IgD-negative memory B cell (primary cell): ENCODE data around the gene KLHL4. TPM values are rescaled to one million over a fixed set of nuclear protein-coding genes. Genes with fewer than 3 reads are reported as not detected.
"Not testable (repeated sequence)": the region's sequence is repeated elsewhere in the genome, so short reads cannot be mapped to it uniquely, and the experiment has no call there.

Experiments used
- H3K27ac Mint-ChIP-seq, 3 donors: one replicate each; pipeline ENCODE4 v1.8.0; 2020 to 2022; ENCODE audit warnings: mild to moderate bottlenecking in 3 of 3, mixed read lengths in 3 of 3, moderate library complexity in 1 of 3
- H3K27me3 Mint-ChIP-seq: one replicate; pipeline ENCODE4 v1.8.0; 2021; ENCODE audit warnings: mixed read lengths
- H3K36me3 Mint-ChIP-seq: one replicate; pipeline ENCODE4 v1.8.0; 2020; ENCODE audit warnings: mild to moderate bottlenecking, mixed read lengths
- H3K4me1 Mint-ChIP-seq, 3 donors: one replicate each; pipeline ENCODE4 v1.8.0; 2020 to 2022; ENCODE audit warnings: mixed read lengths in 3 of 3, mild to moderate bottlenecking in 1 of 3
- H3K4me3 Mint-ChIP-seq, 4 donors: one replicate each; pipeline ENCODE4 v1.8.0; 2020 to 2022; ENCODE audit warnings: mild to moderate bottlenecking in 4 of 4, mixed read lengths in 4 of 4, moderate library complexity in 3 of 4
- H3K9me3 Mint-ChIP-seq, 3 donors: one replicate each; pipeline ENCODE4 v1.8.0; 2020 to 2021; ENCODE audit warnings: mixed read lengths in 3 of 3, mild to moderate bottlenecking in 1 of 3
- polyA plus RNA-seq: library from polyadenylated mRNA; unstranded; fragments of 300-500 nt; fragmentation: Illumina TruSeq; gene quantifications from one replicate; pipeline ENCODE4 v1.2.3, GENCODE V29; 2021

The KLHL4 gene
- polyA plus RNA-seq: not detected

GRCh38 chrX:87517571-87518141, at the start of gene KLHL4:
Gene KLHL4, plus strand, starts transcription at chrX:87517802. Its CDS starts 92 bp downstream, at chrX:87517894.
- Mint-ChIP-seq H3K27me3 (no peaks in the 10 kb centered on the region), H3K4me3 (no peak within 1 kb of the TSS), H3K27ac (no peak within 1 kb of the TSS), H3K9me3 (no peaks in the 10 kb centered on the region), H3K36me3 (no peaks in the 10 kb centered on the region), H3K4me1 (no peaks in the 10 kb centered on the region)

- Mint-ChIP-seq H3K4me1 (no peaks in the 10 kb centered on the region), H3K27ac (no peak overlapping the region), H3K27me3 (no peaks in the 10 kb centered on the region)
These were observed 48.7 kb upstream of the KLHL4 start for GRCh38 chrX:87468941-87469340.

GRCh38 chrX:87475793-87476192, 41.8 kb upstream of the KLHL4 start:
- Mint-ChIP-seq H3K27me3 (no peaks in the 10 kb centered on the region), H3K9me3 (peaks cover 0 to 3% (median 2%) of the 10 kb centered on the region in 3 donors), H3K27ac (no peak overlapping the region), H3K4me1 (no peaks in the 10 kb centered on the region), H3K4me3 (no peak overlapping the region), H3K36me3 (no peaks in the 10 kb centered on the region)

More at GRCh38 chrX:87468941-87469340, 48.7 kb upstream of the KLHL4 start:
- H3K4me3 Mint-ChIP-seq: no peak overlapping the region
- H3K36me3 Mint-ChIP-seq: no peaks in the 10 kb centered on the region
- H3K9me3 Mint-ChIP-seq: peaks cover 0 to 3% (median 3%) of the 10 kb centered on the region in 3 donors

GRCh38 chrX:87478703-87479102, 38.9 kb upstream of the KLHL4 start:
- H3K4me3 Mint-ChIP-seq, H3K9me3 Mint-ChIP-seq, H3K27me3 Mint-ChIP-seq, H3K36me3 Mint-ChIP-seq, H3K4me1 Mint-ChIP-seq, H3K27ac Mint-ChIP-seq: not testable (repeated sequence)

- H3K4me3 Mint-ChIP-seq: no peak overlapping the region
- H3K27ac Mint-ChIP-seq: no peak overlapping the region
- no peaks in the 10 kb centered on the region for H3K4me1 Mint-ChIP-seq
- H3K36me3 Mint-ChIP-seq: no peaks in the 10 kb centered on the region
- H3K9me3 Mint-ChIP-seq: no peaks in the 10 kb centered on the region
- H3K27me3 Mint-ChIP-seq: no peaks in the 10 kb centered on the region
These were observed 28.5 kb upstream of the KLHL4 start for GRCh38 chrX:87489071-87489470.

- H3K27me3 Mint-ChIP-seq: no peaks in the 10 kb centered on the region
- peaks cover 0 to 2% (median 0%) of the 10 kb centered on the region in 3 donors for H3K9me3 Mint-ChIP-seq
- no peak overlapping the region for H3K4me3 Mint-ChIP-seq
- H3K4me1 Mint-ChIP-seq: no peaks in the 10 kb centered on the region
- no peaks in the 10 kb centered on the region for H3K36me3 Mint-ChIP-seq
- no peak overlapping the region for H3K27ac Mint-ChIP-seq
These were observed 1.8 kb upstream of the KLHL4 start for GRCh38 chrX:87515836-87516235.

- no peaks in the 10 kb centered on the region for H3K27me3 Mint-ChIP-seq
- no peaks in the 10 kb centered on the region for H3K4me1 Mint-ChIP-seq
- peaks cover 0 to 2% (median 0%) of the 10 kb centered on the region in 3 donors for H3K9me3 Mint-ChIP-seq
- H3K36me3 Mint-ChIP-seq: no peaks in the 10 kb centered on the region
- H3K4me3 Mint-ChIP-seq: no peak overlapping the region
- no peak overlapping the region for H3K27ac Mint-ChIP-seq
These were observed 883 bp upstream of the KLHL4 start for GRCh38 chrX:87516717-87517121.

- H3K27ac Mint-ChIP-seq: no peak overlapping the region
- no peaks in the 10 kb centered on the region for H3K9me3 Mint-ChIP-seq
- H3K36me3 Mint-ChIP-seq: no peaks in the 10 kb centered on the region
- no peaks in the 10 kb centered on the region for H3K4me1 Mint-ChIP-seq
- no peaks in the 10 kb centered on the region for H3K27me3 Mint-ChIP-seq
- H3K4me3 Mint-ChIP-seq: no peak overlapping the region
These were observed 902 bp downstream of the KLHL4 start for GRCh38 chrX:87518504-87518903.

GRCh38 chrX:87525771-87526229, 8.2 kb downstream of the KLHL4 start:
- no peak overlapping the region for H3K4me3 Mint-ChIP-seq
- H3K27ac Mint-ChIP-seq: no peak overlapping the region
- no peaks in the 10 kb centered on the region for H3K27me3 Mint-ChIP-seq
- H3K9me3 Mint-ChIP-seq: peaks cover 0 to 5% (median 0%) of the 10 kb centered on the region in 3 donors
- H3K36me3 Mint-ChIP-seq: no peaks in the 10 kb centered on the region
- H3K4me1 Mint-ChIP-seq: no peaks in the 10 kb centered on the region

GRCh38 chrX:87526281-87526680, 8.7 kb downstream of the KLHL4 start:
- peaks cover 0 to 5% (median 0%) of the 10 kb centered on the region in 3 donors for H3K9me3 Mint-ChIP-seq
- no peaks in the 10 kb centered on the region for H3K36me3 Mint-ChIP-seq
- no peaks in the 10 kb centered on the region for H3K27me3 Mint-ChIP-seq
- no peak overlapping the region for H3K27ac Mint-ChIP-seq
- no peaks in the 10 kb centered on the region for H3K4me1 Mint-ChIP-seq
- H3K4me3 Mint-ChIP-seq: no peak overlapping the region

GRCh38 chrX:87528487-87528886, 10.9 kb downstream of the KLHL4 start:
- H3K9me3 Mint-ChIP-seq: peaks cover 0 to 5% (median 1%) of the 10 kb centered on the region in 3 donors
- no peak overlapping the region for H3K4me3 Mint-ChIP-seq
- no peaks in the 10 kb centered on the region for H3K36me3 Mint-ChIP-seq
- no peaks in the 10 kb centered on the region for H3K27me3 Mint-ChIP-seq
- H3K27ac Mint-ChIP-seq: no peak overlapping the region
- no peaks in the 10 kb centered on the region for H3K4me1 Mint-ChIP-seq

GRCh38 chrX:87571964-87572363, 54.4 kb downstream of the KLHL4 start:
- no peaks in the 10 kb centered on the region for H3K4me1 Mint-ChIP-seq
- no peaks in the 10 kb centered on the region for H3K9me3 Mint-ChIP-seq
- no peak overlapping the region for H3K4me3 Mint-ChIP-seq
- no peaks in the 10 kb centered on the region for H3K36me3 Mint-ChIP-seq
- H3K27ac Mint-ChIP-seq: no peak overlapping the region
- H3K27me3 Mint-ChIP-seq: no peaks in the 10 kb centered on the region

- Mint-ChIP-seq H3K9me3 (no peaks in the 10 kb centered on the region), H3K27me3 (no peaks in the 10 kb centered on the region), H3K27ac (no peak overlapping the region), H3K4me3 (no peak overlapping the region), H3K4me1 (no peaks in the 10 kb centered on the region), H3K36me3 (no peaks in the 10 kb centered on the region)
These were observed 55.3 kb downstream of the KLHL4 start for GRCh38 chrX:87572901-87573300.

- Mint-ChIP-seq H3K27ac (no peak overlapping the region), H3K27me3 (no peaks in the 10 kb centered on the region), H3K4me1 (no peaks in the 10 kb centered on the region), H3K4me3 (no peak overlapping the region), H3K9me3 (peaks cover 0 to 7% (median 0%) of the 10 kb centered on the region in 3 donors), H3K36me3 (no peaks in the 10 kb centered on the region)
These were observed 61.4 kb downstream of the KLHL4 start for GRCh38 chrX:87578978-87579377.

- no peaks in the 10 kb centered on the region for H3K4me1 Mint-ChIP-seq
- no peaks in the 10 kb centered on the region for H3K27me3 Mint-ChIP-seq
- no peak overlapping the region for H3K4me3 Mint-ChIP-seq
- H3K9me3 Mint-ChIP-seq: peaks cover 0 to 7% (median 0%) of the 10 kb centered on the region in 3 donors
- H3K36me3 Mint-ChIP-seq: no peaks in the 10 kb centered on the region
- no peak overlapping the region for H3K27ac Mint-ChIP-seq
These were observed 63.3 kb downstream of the KLHL4 start for GRCh38 chrX:87580862-87581261.

GRCh38 chrX:87582453-87582852, 64.9 kb downstream of the KLHL4 start:
- Mint-ChIP-seq H3K27ac (no peak overlapping the region), H3K27me3 (no peaks in the 10 kb centered on the region), H3K4me3 (no peak overlapping the region), H3K4me1 (no peaks in the 10 kb centered on the region), H3K36me3 (no peaks in the 10 kb centered on the region), H3K9me3 (peaks cover 0 to 8% (median 2%) of the 10 kb centered on the region in 3 donors)
